H1 (cell line): ENCODE results near the gene SLC25A51.

ENCODE experiments used
- ATF3 ChIP-seq: IDR thresholded peaks from 2 replicates; pipeline ENCODE4 v1.6.1; 2011; ENCODE audit warnings: low read depth, mild to moderate bottlenecking, low read length; ENCODE audit not compliant: insufficient read depth
- BCL11A ChIP-seq, 2 experiments: IDR thresholded peaks; one replicate each; pipeline ENCODE4 v1.6.1; 2011; ENCODE audit warnings: low read depth in 2 of 2, low read length in 2 of 2, mild to moderate bottlenecking in 2 of 2
- CTCF ChIP-seq, 3 experiments: IDR thresholded peaks; 1 replicate in 2 of 3; 2 replicates in 1 of 3; pipeline versions ENCODE4 v1.5.1 to v1.6.1; 2011; ENCODE audit warnings: low read length in 3 of 3, mild to moderate bottlenecking in 3 of 3, inconsistent platforms in 2 of 3, low read depth in 1 of 3, moderate library complexity in 1 of 3; ENCODE audit not compliant: insufficient read depth in 1 of 3; ENCODE audit errors: control extremely low read depth in 1 of 3
- EP300 ChIP-seq, 2 experiments: IDR thresholded peaks; 1 replicate in 1 of 2; 2 replicates in 1 of 2; pipeline ENCODE4 v1.6.1; 2011 to 2012; ENCODE audit warnings: low read depth in 2 of 2, low read length in 2 of 2, mild to moderate bottlenecking in 2 of 2, borderline replicate concordance in 1 of 2, inconsistent platforms in 1 of 2, moderate library complexity in 1 of 2
- GABPA ChIP-seq: IDR thresholded peaks from 2 replicates; pipeline ENCODE4 v1.6.1; 2011; ENCODE audit warnings: mild to moderate bottlenecking, low read length, moderate library complexity, borderline replicate concordance; ENCODE audit not compliant: insufficient read depth
- MAFK ChIP-seq: IDR thresholded peaks from 2 replicates; pipeline ENCODE4 v1.6.1; 2012; ENCODE audit warnings: low read depth, mild to moderate bottlenecking, improper control_type of control experiment, low read length
- POLR2A ChIP-seq, 2 experiments: IDR thresholded peaks; 1 replicate in 1 of 2; 2 replicates in 1 of 2; pipeline ENCODE4 v1.6.1; 2011; ENCODE audit warnings: low read depth in 2 of 2, low read length in 2 of 2, mild to moderate bottlenecking in 2 of 2; ENCODE audit errors: control extremely low read depth in 1 of 2
- POLR2AphosphoS5 ChIP-seq: IDR thresholded peaks from 2 replicates; pipeline ENCODE4 v1.6.1; 2011; ENCODE audit warnings: low read depth, low read length
- POU5F1 ChIP-seq: IDR thresholded peaks from 2 replicates; pipeline ENCODE4 v1.6.1; 2011; ENCODE audit warnings: low read depth, mild to moderate bottlenecking, low read length, moderate library complexity
- SP1 ChIP-seq: IDR thresholded peaks from 2 replicates; pipeline ENCODE4 v1.6.1; 2011; ENCODE audit warnings: low read depth, low read length
- TAF1 ChIP-seq: IDR thresholded peaks from 2 replicates; pipeline ENCODE4 v1.6.1; 2011; ENCODE audit warnings: mild to moderate bottlenecking, low read depth, low read length
- USF2 ChIP-seq: IDR thresholded peaks from 2 replicates; pipeline ENCODE4 v1.6.1; 2011; ENCODE audit warnings: low read length, improper control_type of control experiment
- YY1 ChIP-seq: IDR thresholded peaks from 2 replicates; pipeline ENCODE4 v1.6.1; 2011; ENCODE audit warnings: low read depth, mild to moderate bottlenecking, low read length

GRCh38 chr9:37937366-37937765 is 33.4 kb upstream of the SLC25A51 start:
- TF ChIP-seq BCL11A (IDR thresholded peaks at IDR 0.05; ENCODE audit: low read depth in 2 of 2, low read length in 2 of 2) (no peak), TAF1 (no peak), GABPA (no peak), POLR2A (IDR thresholded peaks at IDR 0.05; ENCODE audit: control extremely low read depth in 1 of 2, low read depth in 2 of 2, low read length in 2 of 2) (no peak), CTCF (IDR thresholded peaks at IDR 0.05; ENCODE audit: control extremely low read depth in 1 of 3, insufficient read depth in 1 of 3, low read depth in 1 of 3, low read length in 3 of 3) (no peak), SP1 (no peak), USF2 (no peak), YY1 (no peak), ATF3 (no peak), POLR2AphosphoS5 (no peak), EP300 (IDR thresholded peaks at IDR 0.05; ENCODE audit: borderline replicate concordance in 1 of 2, low read depth in 2 of 2, low read length in 2 of 2) (no peak), POU5F1 (no peak), MAFK (no peak)
